Activated gamma-delta T cell treated with anti-CD3 and anti-CD28 coated beads, Interleukin-2, amount 50 U/mL, for 16 hours (primary cell): ENCODE data around the gene OPCML.

Experiments
- DNase-seq: peaks from one replicate; pipeline ENCODE4 v3.0.0-alpha.2; 2020; ENCODE audit warnings: low read depth

Gene OPCML

GRCh38 chr11:133355095-133355494 lies 177.2 kb downstream of the OPCML start:
- no peak for DNase-seq

GRCh38 chr11:133354069-133354468 lies 178.2 kb downstream of the OPCML start:
- no peak for DNase-seq

- no peak for DNase-seq
Observed at GRCh38 chr11:133350045-133350444, 182.3 kb downstream of the OPCML start.

GRCh38 chr11:133347988-133348387 lies 184.3 kb downstream of the OPCML start:
- DNase-seq, result no peak

GRCh38 chr11:133346137-133346536 lies 186.2 kb downstream of the OPCML start:
- DNase-seq, result no peak

- DNase-seq, result no peak
Observed at GRCh38 chr11:133343951-133344350, 188.3 kb downstream of the OPCML start.

GRCh38 chr11:133339495-133340140 lies 192.7 kb downstream of the OPCML start:
- DNase-seq, result no peak

- DNase-seq, result no peak
Observed at GRCh38 chr11:133338588-133338987, 193.7 kb downstream of the OPCML start.

GRCh38 chr11:133337951-133338418 lies 194.3 kb downstream of the OPCML start:
- no peak for DNase-seq

GRCh38 chr11:133337193-133337592 lies 195.1 kb downstream of the OPCML start:
- no peak for DNase-seq

- no peak for DNase-seq
Observed at GRCh38 chr11:133331031-133331430, 201.3 kb downstream of the OPCML start.

- DNase-seq, result no peak
Observed at GRCh38 chr11:133326849-133327248, 205.5 kb downstream of the OPCML start.

GRCh38 chr11:133326332-133326731 lies 206.0 kb downstream of the OPCML start:
- DNase-seq, result no peak

- DNase-seq, result no peak
Observed at GRCh38 chr11:133325711-133326110, 206.6 kb downstream of the OPCML start.

- DNase-seq, result no peak
Observed at GRCh38 chr11:133323354-133323753, 208.9 kb downstream of the OPCML start.

GRCh38 chr11:133318221-133318620 lies 214.1 kb downstream of the OPCML start:
- DNase-seq, result no peak

- no peak for DNase-seq
Observed at GRCh38 chr11:133311230-133311629, 221.1 kb downstream of the OPCML start.

- no peak for DNase-seq
Observed at GRCh38 chr11:133306019-133306418, 226.3 kb downstream of the OPCML start.

- no peak for DNase-seq
Observed at GRCh38 chr11:133305208-133305956, 226.9 kb downstream of the OPCML start.

- DNase-seq, result no peak
Observed at GRCh38 chr11:133303262-133303661, 229.0 kb downstream of the OPCML start.

GRCh38 chr11:133302056-133302455 lies 230.2 kb downstream of the OPCML start:
- no peak for DNase-seq

- DNase-seq, result no peak
Observed at GRCh38 chr11:133300666-133301065, 231.6 kb downstream of the OPCML start.

GRCh38 chr11:133291780-133292179 lies 240.5 kb downstream of the OPCML start:
- no peak for DNase-seq

GRCh38 chr11:133285359-133285758 lies 246.9 kb downstream of the OPCML start:
- DNase-seq, result no peak
